Measurements from ENCODE around the gene H1-8.

Gene H1-8

DNA sequence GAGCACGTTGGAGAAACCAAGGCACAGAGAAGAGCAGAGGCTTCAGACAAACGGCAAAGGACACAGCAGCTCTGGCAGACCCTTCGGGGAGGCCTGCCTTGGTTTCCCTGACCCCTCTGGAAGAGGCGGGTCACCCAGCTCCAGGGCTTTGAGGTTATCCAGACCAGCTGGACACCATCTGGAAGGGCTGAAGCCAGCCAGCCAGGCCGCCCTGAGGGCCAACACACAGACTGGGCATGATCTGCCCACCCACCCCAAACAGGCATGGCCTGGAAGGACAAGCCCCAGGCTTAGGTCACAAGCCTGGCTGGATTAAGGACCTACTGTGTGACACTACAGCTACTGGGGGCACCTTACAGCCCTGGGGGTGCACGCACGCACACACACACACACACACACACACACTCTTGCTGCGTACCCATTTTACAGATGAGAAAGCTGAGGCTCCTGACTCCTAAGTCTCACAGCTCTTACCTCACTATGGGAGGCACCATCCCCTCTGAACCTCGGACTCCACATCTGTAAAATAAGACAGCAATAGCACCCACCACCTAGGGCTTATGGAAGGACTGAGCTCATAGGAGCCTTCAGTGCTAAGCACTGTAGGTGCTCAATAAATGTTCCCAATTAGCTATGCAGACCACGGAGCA lies 52.7 kb downstream of the H1-8 start:
- no peak for DNase-seq

- DNase-seq = no peak
These were observed 53.5 kb downstream of the H1-8 start for GRCh38 chr3:129596194-129597086.

DNA sequence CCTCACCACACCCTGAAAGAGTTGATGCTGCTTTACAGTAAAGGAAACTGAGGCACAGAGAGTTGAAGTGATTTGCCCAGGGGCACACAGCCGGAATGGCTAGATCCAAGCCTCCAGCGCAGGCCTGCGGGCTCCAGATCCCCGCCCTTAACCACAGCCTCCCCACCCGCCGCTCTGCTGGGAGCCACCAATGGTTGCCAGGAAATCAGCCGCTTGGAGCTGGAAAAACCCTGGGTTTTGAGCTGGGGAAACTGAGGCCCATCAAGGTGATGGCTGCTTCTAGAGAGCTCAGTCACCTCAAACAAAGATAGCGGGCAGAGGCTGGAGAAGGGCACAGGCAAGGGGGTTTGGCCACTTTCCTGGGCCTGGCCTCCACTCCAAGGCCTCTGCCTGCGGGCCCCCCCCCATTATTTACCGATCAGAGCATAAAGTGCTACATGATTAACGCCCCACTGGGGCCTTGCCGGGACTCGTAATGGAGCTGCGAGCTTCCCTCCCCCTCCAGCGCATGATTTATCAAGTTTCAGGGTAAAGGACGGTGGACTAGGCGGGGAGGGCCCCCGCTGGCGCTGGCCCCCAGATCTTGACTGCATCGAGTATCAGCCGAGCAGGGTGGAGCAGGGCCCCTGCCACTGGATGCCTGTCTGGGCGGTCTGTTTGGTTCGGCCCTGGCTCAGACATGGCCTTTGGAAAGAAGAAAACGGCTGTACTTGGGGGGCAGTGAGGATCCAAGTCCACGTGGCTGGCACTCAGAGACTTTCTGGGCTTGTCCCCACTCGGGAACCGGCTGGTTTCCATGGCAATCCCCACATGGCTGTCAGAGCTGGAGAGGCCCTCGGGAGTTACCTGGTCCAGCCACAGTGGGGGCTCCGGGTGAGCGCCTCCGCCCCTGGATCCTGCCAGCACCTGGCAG lies 54.4 kb downstream of the H1-8 start:
- DNase-seq = no peak

GRCh38 chr3:129598000-129598381 lies 55.0 kb downstream of the H1-8 start:
- DNase-seq = no peak

- no peak for DNase-seq
These were observed 55.5 kb downstream of the H1-8 start for GRCh38 chr3:129598484-129598883.

DNA sequence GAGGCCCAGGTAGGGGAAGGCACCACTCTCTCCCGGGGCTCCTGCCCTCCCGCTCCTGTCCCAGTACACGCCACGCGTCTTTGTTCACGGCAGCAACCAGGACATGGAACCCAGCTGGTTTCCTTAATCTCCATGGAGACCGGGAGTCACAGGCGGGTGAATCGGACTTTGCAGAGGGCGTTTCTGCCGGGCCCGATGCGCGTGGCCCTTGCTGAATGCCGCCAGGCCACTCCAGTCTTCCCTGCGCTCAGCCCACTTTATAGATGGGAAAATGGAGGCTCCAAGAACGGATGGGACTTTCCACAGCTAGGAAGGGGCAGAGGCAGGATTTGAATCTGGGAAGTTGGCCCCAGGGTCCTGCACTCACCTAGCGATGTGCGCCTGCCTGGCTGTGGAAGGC lies 56.1 kb downstream of the H1-8 start:
- no peak for DNase-seq

GRCh38 chr3:129599607-129600006 lies 56.6 kb downstream of the H1-8 start:
- no peak for DNase-seq

GRCh38 chr3:129600348-129600747 lies 57.4 kb downstream of the H1-8 start:
- no peak for DNase-seq
